GM21367 (cell line): ENCODE data around the gene NFASC.

ENCODE experiments used
- ATAC-seq: cut with Tn5 transposase; IDR thresholded peaks from one replicate; pipeline ENCODE4 v1.9.1; 2021; ENCODE audit not compliant: unreplicated experiment

Gene NFASC

DNA sequence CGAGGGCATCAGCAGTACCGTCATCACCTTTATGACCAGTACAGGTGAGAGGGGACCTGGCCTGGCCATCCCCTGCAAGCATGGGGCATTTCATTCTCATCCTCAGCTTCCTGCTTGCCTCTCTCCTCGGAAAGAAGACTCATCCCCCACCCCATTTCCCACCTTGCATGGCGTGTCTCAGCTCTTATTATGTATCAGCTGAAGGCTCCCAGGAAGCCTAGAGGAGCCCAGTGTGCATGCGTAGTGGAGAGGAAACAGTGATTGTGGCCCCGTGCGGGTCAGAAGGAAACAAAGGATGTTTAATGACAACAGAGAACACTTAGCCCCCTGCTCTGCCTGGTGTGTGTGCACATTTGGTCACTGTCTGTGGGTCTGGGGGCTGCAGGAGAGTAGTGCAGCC, 132.0 kb downstream of the NFASC start:
- no peak for ATAC-seq

DNA sequence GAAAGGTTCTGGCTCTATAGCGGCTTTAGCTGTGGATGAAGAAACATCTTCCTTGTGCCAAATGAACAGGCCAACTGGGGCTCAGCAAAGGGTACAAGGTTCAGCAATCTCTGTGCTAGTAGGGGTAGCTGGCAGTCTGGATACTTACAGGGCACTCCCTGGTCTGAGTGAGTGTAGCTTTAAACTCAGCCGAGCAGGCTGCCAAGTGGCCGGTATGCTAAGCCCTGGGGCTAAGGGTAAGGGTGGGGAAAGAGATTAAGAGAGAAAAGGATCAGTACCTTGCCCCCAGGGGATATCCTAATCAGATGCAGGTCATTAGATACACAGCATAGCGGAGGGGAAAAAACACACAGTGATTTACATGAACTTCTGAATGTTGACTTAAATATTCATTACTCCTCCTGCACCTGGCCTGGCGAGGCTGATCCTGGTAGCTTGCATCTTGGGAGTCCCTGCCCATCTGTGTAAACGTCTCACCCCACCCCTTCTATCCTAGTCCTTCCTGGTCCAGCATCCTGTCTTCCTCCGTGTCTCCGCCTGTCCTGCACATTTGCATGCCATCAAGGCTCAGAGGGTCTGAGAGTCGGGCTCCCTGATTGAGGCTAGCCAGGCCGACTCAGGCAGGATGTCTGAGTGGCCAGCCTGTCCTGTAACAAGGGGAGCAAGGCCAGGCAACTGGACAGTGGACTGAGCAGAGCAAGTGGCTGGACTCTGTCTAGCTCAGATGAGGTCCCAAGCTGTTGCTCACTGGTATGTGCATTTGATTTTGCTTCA, 132.9 kb downstream of the NFASC start:
- ATAC-seq = no peak

DNA sequence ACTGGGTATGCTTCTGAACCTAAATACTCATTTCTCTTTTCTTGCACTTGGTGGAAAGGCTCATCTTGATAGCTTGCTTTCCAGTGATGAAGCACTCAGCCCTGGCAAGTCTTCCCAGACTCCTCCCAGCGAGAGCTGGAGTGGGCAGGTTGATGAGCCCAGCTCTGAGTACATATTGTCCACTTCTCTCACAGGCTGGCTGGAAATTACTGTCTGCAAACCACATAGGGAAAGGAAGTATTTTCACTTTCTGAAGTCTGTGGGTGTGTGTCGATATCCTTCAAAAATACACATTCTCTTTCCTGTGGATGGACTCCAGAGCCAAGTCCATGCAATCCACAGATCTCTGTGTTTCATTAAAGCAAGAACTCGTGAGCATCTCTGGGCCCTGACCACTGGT, 133.7 kb downstream of the NFASC start:
- ATAC-seq = no peak

DNA sequence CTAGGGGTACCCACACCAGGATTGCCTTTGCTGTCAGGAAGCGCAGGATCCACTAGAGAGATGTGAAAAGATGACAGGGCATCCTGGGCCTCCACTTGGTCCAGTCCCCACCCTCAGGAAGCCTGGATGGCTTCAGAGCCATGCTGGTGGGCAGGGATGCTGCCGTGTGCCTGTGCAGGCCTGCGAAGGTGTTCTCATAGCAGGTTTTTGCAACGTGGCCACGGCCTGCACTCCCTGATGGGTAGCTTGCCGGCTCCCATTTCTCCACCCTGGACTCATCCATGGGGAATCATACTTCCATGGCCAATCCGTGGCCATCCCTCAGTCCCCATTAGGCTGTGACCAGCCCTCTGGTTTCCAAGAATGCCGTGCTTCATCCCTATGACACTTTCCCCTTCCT, 138.2 kb downstream of the NFASC start:
- no peak for ATAC-seq

DNA sequence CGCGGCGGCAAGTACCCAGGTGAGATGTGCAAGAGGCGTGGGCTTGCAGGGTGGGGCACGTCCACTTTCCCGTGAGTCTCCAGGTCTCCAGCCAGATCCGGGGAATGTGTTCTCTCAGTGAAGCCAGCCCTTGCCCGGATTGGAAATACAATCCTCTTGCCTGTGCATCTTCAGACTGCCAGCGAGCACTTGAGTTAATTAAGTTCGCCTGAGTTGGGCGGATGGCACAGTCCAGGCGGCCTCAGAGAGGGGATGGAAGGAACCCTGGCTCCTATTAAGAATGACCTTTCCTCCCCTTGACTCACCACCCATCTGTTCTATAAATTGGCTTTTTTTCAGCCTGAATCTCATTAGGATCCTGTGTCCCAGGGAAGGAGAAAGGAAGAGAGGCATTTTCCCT, 139.0 kb downstream of the NFASC start:
- no peak for ATAC-seq

DNA sequence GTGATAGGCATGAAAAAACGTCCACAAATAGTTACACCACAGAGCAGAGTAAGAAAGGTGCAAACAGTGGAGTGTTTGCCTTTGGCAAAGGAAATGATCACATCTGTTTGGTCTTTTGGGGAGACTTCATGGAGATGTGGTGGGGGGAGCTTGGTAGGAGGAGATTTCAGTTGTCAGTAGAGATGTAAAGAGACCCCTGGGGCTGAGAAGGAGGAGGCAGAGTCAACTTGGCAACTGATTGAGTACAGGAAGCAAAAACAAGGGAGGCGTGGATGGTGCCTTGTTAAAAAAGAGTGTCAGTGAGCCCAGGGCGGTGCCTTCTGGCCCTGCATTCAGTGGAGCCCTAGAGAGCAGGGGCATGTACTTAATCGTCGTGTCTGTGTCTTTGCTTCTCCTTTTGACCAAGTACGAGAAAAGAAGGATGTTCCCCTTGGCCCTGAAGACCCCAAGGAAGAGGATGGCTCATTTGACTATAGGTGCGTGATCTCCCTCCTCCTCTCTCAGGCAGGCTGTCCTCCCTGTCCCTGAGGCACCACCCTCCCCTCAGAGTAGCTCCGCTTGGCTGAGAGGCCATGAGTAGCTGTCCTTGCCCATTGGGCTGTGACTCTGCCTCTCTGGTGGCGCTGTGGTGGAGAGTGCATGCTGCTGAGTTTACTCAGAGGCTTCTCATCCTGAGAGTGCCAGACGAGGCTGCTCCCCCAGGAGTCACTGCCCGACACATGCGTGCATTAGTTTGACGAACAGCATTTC, 141.9 kb downstream of the NFASC start:
- ATAC-seq = no peak

DNA sequence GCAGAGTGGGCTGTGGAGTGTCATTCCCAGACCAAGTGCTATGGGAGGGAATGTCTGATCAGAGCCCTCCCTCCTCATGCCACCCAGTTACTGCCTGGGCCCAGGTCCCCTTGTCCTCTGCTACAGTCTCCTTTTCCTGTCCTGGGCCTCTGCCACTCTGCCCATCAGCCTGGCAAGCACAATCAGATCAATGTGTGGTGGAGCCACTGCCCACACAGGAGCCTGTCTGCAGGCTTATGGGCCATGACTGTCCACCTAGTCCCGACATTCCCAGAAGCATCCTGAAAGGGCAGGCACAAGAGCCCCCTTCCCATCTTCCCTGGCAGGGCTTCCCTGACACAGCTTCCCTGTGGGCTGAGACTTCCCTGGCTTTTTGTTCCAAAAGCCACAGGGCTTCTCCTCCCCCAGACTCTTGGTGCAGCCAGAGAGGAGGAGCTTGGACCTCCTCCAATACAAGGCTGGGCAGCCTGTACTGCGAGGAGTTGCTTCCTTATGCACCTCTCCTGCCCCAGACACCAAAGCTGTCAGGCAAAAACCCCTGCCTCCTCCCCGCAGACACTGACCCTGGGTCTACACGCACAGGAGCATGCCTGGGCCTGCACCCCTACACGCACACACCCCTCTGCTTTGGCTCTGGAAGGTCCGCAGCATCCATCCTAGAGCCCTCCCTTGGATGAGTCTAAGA, 143.2 kb downstream of the NFASC start:
- ATAC-seq = no peak

DNA sequence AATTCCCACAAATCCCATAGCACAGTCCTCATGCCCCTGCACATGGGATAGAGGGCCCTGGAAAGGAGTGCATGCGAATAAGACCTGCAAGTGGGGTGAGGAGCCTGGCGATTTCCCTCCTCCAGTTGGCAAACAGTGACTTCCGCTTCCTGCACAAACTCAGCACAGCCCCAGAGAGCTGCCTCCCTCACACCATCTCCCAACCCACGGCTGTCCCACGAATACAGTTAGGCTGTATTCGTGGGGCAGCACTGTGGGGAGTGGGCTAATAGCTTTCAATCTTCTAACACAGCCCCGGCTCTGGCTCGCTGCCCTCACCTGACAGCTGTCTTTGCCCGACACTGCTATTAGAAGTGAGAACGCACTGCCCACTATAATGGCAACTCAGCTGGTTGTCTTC, 144.1 kb downstream of the NFASC start:
- ATAC-seq = no peak

DNA sequence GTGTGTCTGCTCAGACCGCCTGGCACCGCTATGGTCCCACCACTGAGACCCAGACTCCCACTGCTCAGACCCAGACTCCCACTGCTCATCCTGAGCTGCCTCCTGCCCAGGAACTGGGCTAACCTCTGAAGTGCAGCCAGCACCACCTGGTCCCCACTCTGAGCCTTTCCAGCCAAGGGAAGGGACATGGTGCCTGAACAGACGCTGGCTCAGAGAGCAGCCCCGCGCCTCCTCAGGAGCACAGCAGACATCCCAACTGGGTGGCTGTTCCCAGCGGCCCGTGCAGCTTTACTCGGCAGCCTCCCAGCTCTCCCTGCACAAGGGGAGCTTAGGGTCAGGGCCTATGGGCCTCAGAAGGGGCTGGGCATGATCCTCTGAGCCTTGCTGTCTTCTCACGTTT, 144.6 kb downstream of the NFASC start:
- no peak for ATAC-seq

DNA sequence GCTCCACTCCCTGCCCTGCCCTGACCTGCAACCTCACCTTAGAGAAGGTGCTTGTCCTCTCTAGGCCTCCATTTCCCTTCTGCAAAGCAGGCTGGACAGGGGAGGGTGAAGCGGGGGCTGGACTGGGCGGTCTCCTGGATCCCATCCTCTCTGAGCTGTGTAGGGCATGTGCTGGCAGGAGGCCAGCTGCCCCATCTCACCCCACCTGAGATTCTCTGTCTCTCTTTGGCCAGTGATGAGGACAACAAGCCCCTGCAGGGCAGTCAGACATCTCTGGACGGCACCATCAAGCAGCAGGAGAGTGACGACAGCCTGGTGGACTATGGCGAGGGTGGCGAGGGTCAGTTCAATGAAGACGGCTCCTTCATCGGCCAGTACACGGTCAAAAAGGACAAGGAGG, 145.4 kb downstream of the NFASC start:
- ATAC-seq = no peak

DNA sequence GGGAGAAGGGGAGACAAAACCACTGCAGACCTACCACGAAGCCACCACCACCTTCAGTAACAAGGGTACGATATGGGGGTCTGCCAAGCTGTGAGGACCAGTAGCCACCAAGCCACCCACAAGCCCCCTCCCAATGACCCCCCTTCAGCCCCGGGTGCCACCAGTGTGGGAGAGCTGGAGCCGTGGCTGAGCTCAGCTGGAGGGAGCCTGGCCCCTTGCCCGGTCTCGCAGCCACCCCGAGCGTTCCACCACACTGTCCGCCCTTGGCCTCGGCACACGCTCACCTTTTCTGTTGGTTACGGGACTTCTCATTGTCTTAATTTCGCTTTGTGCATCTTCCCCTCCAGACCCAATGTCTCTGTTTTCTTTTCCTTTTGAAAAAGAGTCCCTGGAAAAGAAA, 145.9 kb downstream of the NFASC start:
- ATAC-seq = no peak

DNA sequence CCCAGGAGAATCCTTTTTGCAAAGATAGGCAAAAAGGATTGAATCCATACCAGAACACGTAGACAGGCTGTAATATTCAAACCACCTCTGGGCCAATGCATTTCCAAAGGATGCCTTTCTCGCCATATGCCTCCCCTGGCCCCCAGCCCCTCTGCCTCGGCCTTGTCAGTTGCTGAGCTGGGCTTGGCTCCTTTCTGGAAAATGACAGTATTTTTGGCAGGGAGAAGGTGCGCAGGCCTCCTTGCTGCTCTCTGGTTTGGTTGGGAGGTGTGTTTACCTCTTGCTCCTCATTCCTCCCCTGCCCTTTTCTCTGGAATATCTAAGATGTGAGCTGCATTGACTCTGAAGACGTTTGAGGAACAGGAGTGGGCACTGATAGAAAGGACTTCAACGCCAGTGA, 146.3 kb downstream of the NFASC start:
- ATAC-seq = no peak

DNA sequence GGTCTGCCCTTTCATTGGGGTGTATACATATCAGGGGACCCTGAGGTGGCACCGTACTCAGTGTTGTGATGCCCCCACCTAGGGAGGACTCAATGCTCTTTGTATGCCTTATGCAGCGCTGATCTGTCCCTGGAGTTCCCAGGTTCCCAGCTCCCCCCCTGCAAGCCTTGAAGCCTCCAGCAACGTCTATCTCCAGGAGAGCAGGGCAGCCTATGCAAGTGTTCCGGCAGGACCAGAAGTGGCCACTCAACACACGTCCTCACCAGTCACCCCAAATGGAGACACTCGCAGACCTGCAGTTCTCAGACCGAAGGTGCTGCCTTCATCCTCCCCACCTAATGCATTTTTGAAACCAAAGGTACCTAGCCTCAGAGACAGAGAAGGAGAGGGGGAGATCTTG, 147.1 kb downstream of the NFASC start:
- no peak for ATAC-seq

DNA sequence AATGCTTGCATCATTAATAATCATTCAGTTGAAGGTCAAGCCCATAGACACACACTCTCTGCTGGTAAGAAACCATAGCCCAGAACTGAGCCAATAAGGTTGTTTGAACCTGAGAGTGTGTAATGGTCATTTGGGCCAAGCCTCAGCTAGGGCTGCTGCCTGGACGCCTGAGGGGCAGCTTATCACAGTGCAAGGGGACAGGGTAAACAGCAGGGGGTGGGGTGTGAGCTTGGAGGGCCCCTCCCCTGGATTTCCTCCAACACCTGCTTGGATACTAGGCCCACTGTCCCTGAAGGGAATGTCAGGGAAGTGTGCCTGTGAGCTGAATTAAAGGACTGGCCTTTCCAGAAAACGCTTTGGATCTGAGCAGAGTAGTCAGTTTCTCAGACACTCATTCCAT, 147.7 kb downstream of the NFASC start:
- no peak for ATAC-seq

DNA sequence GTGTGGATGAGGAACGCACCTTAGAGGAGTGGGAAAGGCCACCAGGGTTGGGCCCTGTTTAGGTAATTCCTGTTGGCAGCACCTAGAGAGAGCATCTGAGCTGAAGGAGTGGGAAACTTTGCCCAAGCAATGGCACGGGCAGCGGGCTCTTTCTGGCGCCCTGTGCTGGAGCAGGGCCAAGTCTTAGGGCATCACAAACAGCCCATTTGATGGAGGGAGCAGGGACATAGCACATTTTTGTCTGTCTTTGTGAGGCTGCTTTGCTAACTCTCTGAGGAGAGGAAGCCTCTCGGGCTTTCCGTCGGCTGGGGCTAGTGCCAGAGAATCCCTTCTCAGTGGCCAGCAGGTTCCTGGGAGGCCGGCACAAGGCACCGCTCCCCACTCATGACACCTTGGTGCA, 149.8 kb downstream of the NFASC start:
- no peak for ATAC-seq

DNA sequence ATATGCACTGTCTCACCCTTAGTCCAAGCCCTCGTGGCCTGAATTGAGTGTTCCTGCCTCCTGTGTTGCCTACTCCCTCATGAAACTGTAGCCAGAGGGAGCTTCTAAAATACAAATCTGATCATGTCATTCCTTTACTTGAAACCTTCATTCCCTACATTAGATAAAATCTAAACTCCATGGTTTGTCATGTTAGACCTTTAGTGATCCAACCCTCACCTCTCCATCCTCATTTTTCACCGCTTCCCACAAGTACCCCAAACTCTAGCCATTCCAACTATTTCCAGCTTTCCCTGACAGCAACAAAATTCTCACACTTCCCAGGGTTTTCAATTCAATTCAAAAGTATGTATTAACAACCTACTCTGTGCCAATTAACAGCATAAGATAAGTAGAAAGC, 154.0 kb downstream of the NFASC start:
- no peak for ATAC-seq

DNA sequence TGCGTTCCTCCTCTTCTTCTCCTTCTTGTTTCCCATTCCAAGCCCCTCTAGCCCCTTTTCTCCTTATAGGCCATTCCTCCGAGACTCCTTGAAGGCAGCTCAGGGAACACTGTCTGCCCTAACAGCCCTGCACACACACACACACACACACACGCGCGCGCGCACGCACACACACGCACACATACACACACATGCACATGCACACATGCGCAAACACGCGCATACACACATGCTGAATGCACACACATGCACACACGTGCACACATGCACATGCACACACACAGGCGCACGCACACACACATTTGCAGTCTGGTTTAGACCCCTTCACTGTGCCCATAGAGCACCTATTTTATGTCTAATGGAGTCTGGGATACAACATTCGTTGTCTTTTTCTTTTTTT, 154.6 kb downstream of the NFASC start:
- ATAC-seq = no peak

DNA sequence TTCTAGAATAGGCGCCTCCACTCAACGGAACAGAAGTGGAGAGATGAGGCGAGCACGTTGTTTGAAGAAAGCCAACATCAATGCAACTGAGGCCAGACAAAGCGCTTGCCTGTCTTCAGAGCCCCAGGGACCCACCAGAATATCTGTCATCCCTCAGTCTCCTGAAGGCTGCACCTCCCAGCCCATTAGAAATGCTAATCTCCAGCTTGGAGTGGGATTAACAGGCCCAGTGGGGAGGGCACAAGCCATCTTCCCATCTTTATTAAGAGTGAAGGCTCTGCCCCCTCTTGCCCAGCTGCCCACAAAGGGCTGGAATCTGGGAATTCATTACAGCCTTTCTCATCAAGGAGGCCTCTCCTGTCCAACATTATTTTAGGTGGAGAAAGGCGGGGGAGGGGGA, 155.5 kb downstream of the NFASC start:
- no peak for ATAC-seq

DNA sequence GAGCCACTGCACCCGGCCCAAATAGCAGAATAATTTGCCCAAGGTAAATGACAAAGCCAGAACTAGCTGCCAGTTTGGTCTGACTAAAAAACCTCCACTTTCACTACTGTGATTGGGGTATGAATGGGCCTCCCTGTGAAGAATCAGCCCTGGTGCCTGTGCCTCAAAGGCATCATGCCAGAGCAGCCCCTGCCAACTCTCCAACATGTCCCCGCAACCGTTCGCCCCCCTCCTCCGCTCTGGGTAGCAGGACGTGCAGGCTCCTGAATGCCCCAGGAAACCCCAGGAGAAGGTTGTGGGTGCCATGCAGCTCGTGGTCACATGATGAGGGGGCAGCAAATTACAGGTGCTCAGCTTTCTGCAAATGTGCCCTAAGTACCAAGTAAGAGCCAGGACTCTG, 157.7 kb downstream of the NFASC start:
- no peak for ATAC-seq

DNA sequence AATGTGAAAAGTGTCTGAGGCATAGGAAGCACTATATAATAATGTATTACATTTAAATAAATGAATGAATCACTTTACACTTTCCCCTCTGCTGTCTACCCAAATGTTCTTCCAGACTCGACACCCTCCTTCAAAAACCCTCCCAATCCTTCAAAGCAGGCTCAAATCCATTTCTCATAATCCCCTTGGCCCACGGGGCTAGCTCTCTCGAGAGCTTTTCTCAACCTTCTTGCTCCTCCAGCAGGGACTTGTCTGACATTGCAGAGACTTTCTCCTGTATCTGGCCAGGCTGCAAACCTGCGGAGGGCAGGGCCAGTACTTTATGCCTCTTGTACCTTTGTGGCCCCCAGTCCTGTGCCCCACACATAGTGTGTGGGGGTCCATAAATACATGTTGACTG, 158.3 kb downstream of the NFASC start:
- no peak for ATAC-seq

DNA sequence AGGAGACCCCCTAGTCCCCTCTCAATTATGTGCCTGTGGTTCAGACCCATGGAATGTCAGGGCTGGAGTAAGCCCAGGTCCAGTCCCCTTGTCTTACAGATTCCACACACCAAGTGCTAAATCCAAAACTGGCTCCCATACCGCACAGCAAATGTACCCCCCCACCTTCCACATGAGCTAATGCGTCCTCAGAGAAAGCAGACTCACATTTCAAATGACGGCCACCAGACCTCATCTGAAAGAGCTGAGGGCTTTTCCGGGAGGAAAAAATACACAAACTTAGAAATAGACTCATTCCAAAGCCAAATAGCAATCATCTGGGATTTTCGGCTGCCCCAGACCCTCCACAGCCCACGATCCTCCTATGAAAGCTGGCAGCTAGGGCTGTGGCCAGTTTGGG, 159.6 kb downstream of the NFASC start:
- ATAC-seq = no peak

DNA sequence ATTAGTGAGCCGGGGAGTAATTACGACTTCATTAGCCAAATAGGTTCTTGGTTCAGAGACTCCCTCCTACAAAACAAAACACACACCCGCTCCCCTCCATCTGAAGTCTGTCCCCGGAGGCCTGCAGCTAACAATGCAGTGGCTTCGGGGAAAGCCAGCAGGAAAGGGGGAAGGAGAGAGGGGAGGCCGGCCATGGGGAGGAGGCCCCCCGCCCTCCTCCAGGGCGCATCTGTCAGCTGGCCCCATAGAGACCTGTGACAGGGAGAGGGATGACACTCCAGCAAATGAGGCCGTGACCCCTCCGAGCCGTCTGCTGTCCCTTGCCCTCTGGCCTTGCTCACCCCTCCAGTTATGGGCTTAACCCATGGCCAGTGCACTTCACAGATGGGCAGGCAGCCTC, 160.2 kb downstream of the NFASC start:
- no peak for ATAC-seq
